ENCODE measurements around the gene RNF26.

The RNF26 gene

GRCh38 chr11:119350302-119350701 is 16.0 kb downstream of the RNF26 start:
- H3K27ac Mint-ChIP-seq = no peak overlapping the region
- H3K4me3 Mint-ChIP-seq = no peak overlapping the region
- H3K9me3 Mint-ChIP-seq = no peaks in the 10 kb centered on the region
- peaks cover 32% of the 10 kb centered on the region for H3K27me3 Mint-ChIP-seq
- no peaks in the 10 kb centered on the region for H3K4me1 Mint-ChIP-seq (ENCODE audit: low read depth)
- no peaks in the 10 kb centered on the region for H3K36me3 Mint-ChIP-seq (ENCODE audit: low read depth)

- Mint-ChIP-seq H3K36me3 (ENCODE audit: low read depth) (no peaks in the 10 kb centered on the region), H3K9me3 (no peaks in the 10 kb centered on the region), H3K4me1 (ENCODE audit: low read depth) (peaks cover 2% of the 10 kb centered on the region), H3K4me3 (no peak overlapping the region), H3K27me3 (peaks cover 38% of the 10 kb centered on the region), H3K27ac (no peak overlapping the region)
Observed at GRCh38 chr11:119351232-119351631, 16.9 kb downstream of the RNF26 start.

- no peaks in the 10 kb centered on the region for H3K9me3 Mint-ChIP-seq
- H3K4me3 Mint-ChIP-seq = no peak overlapping the region
- no peaks in the 10 kb centered on the region for H3K36me3 Mint-ChIP-seq (ENCODE audit: low read depth)
- peaks cover 10% of the 10 kb centered on the region for H3K4me1 Mint-ChIP-seq (ENCODE audit: low read depth)
- peaks cover 45% of the 10 kb centered on the region for H3K27me3 Mint-ChIP-seq
- H3K27ac Mint-ChIP-seq = no peak overlapping the region
Observed at GRCh38 chr11:119352857-119353260, 18.5 kb downstream of the RNF26 start.

DNA sequence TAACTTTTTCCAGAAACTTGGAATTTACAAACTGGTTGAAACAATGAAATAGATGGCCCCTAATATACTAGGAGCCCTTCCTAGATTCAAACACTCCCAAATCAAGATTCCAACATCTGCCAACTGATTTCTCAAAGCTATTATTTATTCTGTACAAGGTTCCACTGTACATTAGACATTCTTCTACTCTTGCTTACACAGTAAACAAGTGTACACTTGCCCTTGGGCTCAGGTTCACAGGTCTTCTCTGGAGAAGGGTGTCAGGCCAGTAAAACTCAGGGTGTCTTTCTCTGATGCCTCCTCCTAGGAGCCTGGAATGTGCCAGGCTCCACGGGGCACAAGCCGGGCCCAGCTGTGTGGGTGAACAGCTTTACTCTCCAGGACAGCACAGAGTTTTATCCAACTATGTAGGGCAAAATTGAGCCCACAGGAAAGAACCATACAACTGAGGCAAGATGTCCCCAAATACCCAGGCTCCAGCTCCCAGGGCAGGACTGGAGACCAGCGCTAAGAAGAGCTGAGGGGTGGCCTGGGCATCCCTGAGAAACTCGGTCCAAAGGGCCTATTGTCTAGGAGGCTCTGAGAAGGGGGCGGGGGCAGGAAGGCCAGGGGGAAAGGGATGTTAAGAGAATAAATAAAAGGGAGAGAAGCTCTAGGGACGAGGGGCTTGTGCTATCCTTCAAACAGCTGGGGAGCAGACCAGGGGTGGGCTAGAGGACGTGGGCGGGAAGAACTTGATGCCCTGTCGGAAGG is 20.9 kb downstream of the RNF26 start:
- Mint-ChIP-seq H3K4me1 (ENCODE audit: low read depth) (peaks cover 10% of the 10 kb centered on the region), H3K9me3 (no peaks in the 10 kb centered on the region), H3K4me3 (no peak overlapping the region), H3K27ac (no peak overlapping the region), H3K27me3 (peaks cover 47% of the 10 kb centered on the region), H3K36me3 (ENCODE audit: low read depth) (no peaks in the 10 kb centered on the region)

GRCh38 chr11:119356349-119357031 is 22.2 kb downstream of the RNF26 start:
- Mint-ChIP-seq H3K27me3 (peaks cover 41% of the 10 kb centered on the region), H3K27ac (peak overlapping the region; percentile 56), H3K36me3 (ENCODE audit: low read depth) (no peaks in the 10 kb centered on the region), H3K9me3 (no peaks in the 10 kb centered on the region), H3K4me1 (ENCODE audit: low read depth) (peaks cover 10% of the 10 kb centered on the region), H3K4me3 (peak overlapping the region; percentile 82)

- peak overlapping the region; percentile 19 for H3K4me3 Mint-ChIP-seq
- H3K4me1 Mint-ChIP-seq (ENCODE audit: low read depth) = peaks cover 16% of the 10 kb centered on the region
- no peaks in the 10 kb centered on the region for H3K9me3 Mint-ChIP-seq
- H3K27me3 Mint-ChIP-seq = peaks cover 39% of the 10 kb centered on the region
- H3K36me3 Mint-ChIP-seq (ENCODE audit: low read depth) = no peaks in the 10 kb centered on the region
- no peak overlapping the region for H3K27ac Mint-ChIP-seq
Observed at GRCh38 chr11:119357074-119357473, 22.7 kb downstream of the RNF26 start.

DNA sequence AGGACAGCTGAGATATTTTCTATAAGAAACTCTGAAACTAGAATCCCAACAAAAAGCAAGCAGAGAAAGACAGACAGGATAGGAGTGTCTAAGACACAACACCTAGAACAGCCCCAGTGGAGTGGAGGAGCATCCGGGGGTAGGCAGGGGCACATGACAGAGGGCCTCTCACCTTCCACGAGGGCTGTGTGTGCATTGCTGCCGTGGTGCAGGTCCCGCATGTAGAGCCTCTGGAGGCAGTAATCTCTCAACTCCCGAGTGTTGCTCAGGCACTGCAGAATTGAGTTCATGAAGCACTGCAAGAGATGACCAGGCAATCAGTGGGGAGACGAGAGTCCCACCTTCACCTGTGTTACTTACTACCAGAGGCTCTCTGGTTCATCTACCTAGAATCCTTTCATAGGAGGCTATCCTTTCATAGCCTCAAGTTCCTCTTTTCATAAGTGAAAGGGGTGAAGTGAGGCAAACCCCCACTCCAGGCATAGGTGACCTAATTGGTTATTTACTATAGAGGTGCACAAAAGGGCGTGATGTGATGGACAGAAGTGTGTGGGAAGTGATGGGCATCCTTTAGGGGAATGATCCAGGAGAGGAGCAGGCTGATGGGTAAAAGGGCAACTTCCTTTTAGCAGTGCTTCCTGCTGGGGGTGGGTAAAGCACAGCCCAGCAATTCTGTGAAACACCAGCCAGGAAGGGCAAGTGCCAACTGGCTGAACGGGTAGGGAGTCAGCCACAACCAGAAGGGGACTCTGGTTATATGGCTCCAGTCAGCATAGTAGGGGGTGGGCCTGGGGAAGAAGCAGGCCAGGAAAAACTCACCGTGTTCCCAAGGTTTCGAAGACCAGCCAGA is 25.3 kb downstream of the RNF26 start:
- Mint-ChIP-seq H3K27ac (no peak overlapping the region), H3K4me3 (no peak overlapping the region), H3K36me3 (ENCODE audit: low read depth) (no peaks in the 10 kb centered on the region), H3K4me1 (ENCODE audit: low read depth) (peaks cover 25% of the 10 kb centered on the region), H3K9me3 (no peaks in the 10 kb centered on the region), H3K27me3 (peaks cover 40% of the 10 kb centered on the region)

- Mint-ChIP-seq H3K4me3 (no peak overlapping the region), H3K9me3 (no peaks in the 10 kb centered on the region), H3K4me1 (ENCODE audit: low read depth) (peaks cover 23% of the 10 kb centered on the region), H3K36me3 (ENCODE audit: low read depth) (no peaks in the 10 kb centered on the region), H3K27me3 (peaks cover 42% of the 10 kb centered on the region), H3K27ac (no peak overlapping the region)
Observed at GRCh38 chr11:119361056-119361787, 26.9 kb downstream of the RNF26 start.

- H3K4me1 Mint-ChIP-seq (ENCODE audit: low read depth) = peaks cover 18% of the 10 kb centered on the region
- H3K9me3 Mint-ChIP-seq = no peaks in the 10 kb centered on the region
- no peaks in the 10 kb centered on the region for H3K36me3 Mint-ChIP-seq (ENCODE audit: low read depth)
- peaks cover 50% of the 10 kb centered on the region for H3K27me3 Mint-ChIP-seq
- H3K4me3 Mint-ChIP-seq = peak overlapping the region; percentile 30
- H3K27ac Mint-ChIP-seq = no peak overlapping the region
Observed at GRCh38 chr11:119361941-119362725, 27.8 kb downstream of the RNF26 start.

DNA sequence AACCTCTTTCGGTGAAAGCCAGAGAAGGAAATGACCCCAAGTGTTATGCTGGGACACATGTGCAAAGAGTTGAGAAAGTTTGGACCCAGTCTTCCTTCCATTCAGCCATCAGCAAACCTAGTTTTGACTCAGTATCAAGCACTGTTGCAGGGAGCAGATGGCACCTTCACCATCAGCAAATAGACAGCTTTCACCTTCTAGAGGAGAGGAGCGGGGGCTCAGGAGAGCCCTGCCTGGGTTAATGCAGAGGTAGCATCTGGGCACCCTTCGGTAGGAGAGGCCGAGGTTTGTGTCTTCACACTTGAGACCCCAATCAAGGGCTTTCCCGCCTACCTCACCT is 28.4 kb downstream of the RNF26 start:
- Mint-ChIP-seq H3K9me3 (no peaks in the 10 kb centered on the region), H3K27ac (no peak overlapping the region), H3K27me3 (peaks cover 48% of the 10 kb centered on the region), H3K4me3 (peak overlapping the region; percentile 30), H3K4me1 (ENCODE audit: low read depth) (peaks cover 15% of the 10 kb centered on the region), H3K36me3 (ENCODE audit: low read depth) (no peaks in the 10 kb centered on the region)

DNA sequence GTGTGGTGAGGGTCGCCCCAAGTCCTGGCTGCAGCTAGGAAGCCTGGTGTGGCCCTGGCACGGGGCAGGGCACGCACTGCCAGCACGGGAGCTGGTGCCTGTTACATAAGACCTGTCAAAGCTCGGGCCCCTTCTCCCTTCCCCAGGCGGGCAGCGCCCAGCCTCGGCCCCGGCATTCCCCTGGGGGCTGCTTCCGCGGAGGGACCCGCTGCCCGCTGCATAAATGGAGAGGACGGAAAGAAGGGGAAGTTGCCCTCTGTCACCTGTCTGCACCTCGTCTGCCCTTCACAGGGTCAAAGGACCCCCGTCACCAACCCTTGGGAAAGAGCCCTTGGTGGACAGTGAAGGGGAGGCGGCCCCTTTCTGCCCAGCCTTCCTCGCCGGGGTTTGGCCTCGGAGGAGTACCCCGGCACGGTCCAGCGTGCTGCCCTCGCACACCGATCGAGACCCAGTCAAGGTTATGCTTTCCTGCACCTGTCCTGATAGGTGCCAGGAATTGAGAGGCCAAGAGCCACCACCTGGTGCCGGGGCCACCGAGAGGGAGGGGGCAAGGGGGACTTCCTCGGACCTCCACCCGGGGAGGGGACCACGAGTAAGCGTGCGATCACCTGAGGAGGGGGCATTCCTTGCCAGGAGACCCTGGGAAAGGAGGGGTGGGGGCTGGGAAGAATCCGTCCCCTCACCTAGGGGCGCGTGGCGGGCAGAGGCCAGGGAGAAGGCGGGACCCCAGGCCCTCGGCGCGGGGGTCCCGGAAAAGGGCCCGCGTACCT is 28.9 kb downstream of the RNF26 start:
- Mint-ChIP-seq H3K36me3 (ENCODE audit: low read depth) (no peaks in the 10 kb centered on the region), H3K4me1 (ENCODE audit: low read depth) (peaks cover 15% of the 10 kb centered on the region), H3K9me3 (no peaks in the 10 kb centered on the region), H3K27ac (no peak overlapping the region), H3K27me3 (peaks cover 44% of the 10 kb centered on the region), H3K4me3 (peak overlapping the region; percentile 20)

- no peaks in the 10 kb centered on the region for H3K36me3 Mint-ChIP-seq (ENCODE audit: low read depth)
- no peak overlapping the region for H3K27ac Mint-ChIP-seq
- peak overlapping the region; percentile 72 for H3K4me3 Mint-ChIP-seq
- H3K4me1 Mint-ChIP-seq (ENCODE audit: low read depth) = peaks cover 15% of the 10 kb centered on the region
- peaks cover 44% of the 10 kb centered on the region for H3K27me3 Mint-ChIP-seq
- H3K9me3 Mint-ChIP-seq = no peaks in the 10 kb centered on the region
Observed at GRCh38 chr11:119363851-119364590, 29.7 kb downstream of the RNF26 start.

GRCh38 chr11:119365071-119365591 is 30.8 kb downstream of the RNF26 start:
- Mint-ChIP-seq H3K9me3 (no peaks in the 10 kb centered on the region), H3K27ac (no peak overlapping the region), H3K36me3 (ENCODE audit: low read depth) (no peaks in the 10 kb centered on the region), H3K4me1 (ENCODE audit: low read depth) (peaks cover 15% of the 10 kb centered on the region), H3K27me3 (peaks cover 53% of the 10 kb centered on the region), H3K4me3 (no peak overlapping the region)

All from stimulated activated naive CD8-positive, alpha-beta T cell treated with anti-CD3 and anti-CD28 coated beads, Interleukin-15, Interleukin-2, amounts not matched to agents 100 ng/mL and 50 ng/mL, for 24 hours (primary cell).